OCI-LY3 (cell line): Measurements from ENCODE around the gene IL3.

Experiments
- CTCF ChIP-seq: fragments of 200-600, 300-600 bp; sonication (generic); IDR thresholded peaks from 2 replicates; pipeline ENCODE4 v1.5.1; 2014; ENCODE audit warnings: antibody characterized with exemption, low read length, low read depth
- EZH2phosphoT487 ChIP-seq: fragments of 200-600 bp; shearing (Covaris generic); IDR thresholded peaks from 2 replicates; pipeline ENCODE4 v1.6.1; 2018; ENCODE audit warnings: antibody characterized with exemption, mixed run types, low read depth

GRCh38 chr5:132057498-132058255, 2.8 kb upstream of the IL3 start:
- TF ChIP-seq CTCF = no peak
- TF ChIP-seq EZH2phosphoT487 = no peak
